RKO (cell line): ENCODE measurements around the gene FXYD7.
"Not testable (repeated sequence)": the region's sequence is repeated elsewhere in the genome, so short reads cannot be mapped to it uniquely, and the experiment has no call there.

Experiments used
- DNase-seq: peaks from one replicate; pipeline ENCODE4 v3.0.0-alpha.2; 2016; ENCODE audit warnings: low spot score

The FXYD7 gene

GRCh38 chr19:35143231-35143715, at the start of gene FXYD7:
FXYD7 (plus strand) TSS chr19:35143255; CDS start chr19:35143334, 79 bp downstream.
- DNase-seq, result no peak

- no peak for DNase-seq
These were observed 49.6 kb upstream of the FXYD7 start for GRCh38 chr19:35093430-35093829.

- no peak for DNase-seq
These were observed 49.0 kb upstream of the FXYD7 start for GRCh38 chr19:35093941-35094647.

- no peak for DNase-seq
These were observed 48.4 kb upstream of the FXYD7 start for GRCh38 chr19:35094656-35095055.

GRCh38 chr19:35095667-35096368, 47.2 kb upstream of the FXYD7 start:
- no peak for DNase-seq

GRCh38 chr19:35098413-35099049, 44.5 kb upstream of the FXYD7 start:
- DNase-seq, result no peak

- DNase-seq, result no peak
These were observed 43.7 kb upstream of the FXYD7 start for GRCh38 chr19:35099155-35099896.

GRCh38 chr19:35099897-35100275, 43.2 kb upstream of the FXYD7 start:
- DNase-seq, result no peak

- DNase-seq, result no peak
These were observed 42.2 kb upstream of the FXYD7 start for GRCh38 chr19:35100588-35101533.

- DNase-seq, result not testable (repeated sequence)
These were observed 41.1 kb upstream of the FXYD7 start for GRCh38 chr19:35101949-35102348.

GRCh38 chr19:35103614-35104013, 39.4 kb upstream of the FXYD7 start:
- not testable (repeated sequence) for DNase-seq

GRCh38 chr19:35104361-35104760, 38.7 kb upstream of the FXYD7 start:
- DNase-seq, result no peak

GRCh38 chr19:35105047-35105410, 38.0 kb upstream of the FXYD7 start:
- DNase-seq, result no peak

- no peak for DNase-seq
These were observed 37.4 kb upstream of the FXYD7 start for GRCh38 chr19:35105411-35106290.

GRCh38 chr19:35106291-35106583, 36.8 kb upstream of the FXYD7 start:
- no peak for DNase-seq

- DNase-seq, result no peak
These were observed 36.0 kb upstream of the FXYD7 start for GRCh38 chr19:35106898-35107541.

GRCh38 chr19:35107545-35107944, 35.5 kb upstream of the FXYD7 start:
- no peak for DNase-seq

GRCh38 chr19:35108730-35109129, 34.3 kb upstream of the FXYD7 start:
- DNase-seq, result no peak

- no peak for DNase-seq
These were observed 33.5 kb upstream of the FXYD7 start for GRCh38 chr19:35109395-35110112.
